ENCODE results near the gene PROK1. TPM values are rescaled to one million over a fixed set of nuclear protein-coding genes. Genes with fewer than 3 reads are reported as not detected.

The PROK1 gene
- total RNA-seq, 2 experiments from 2014 or later, result not detected

DNA sequence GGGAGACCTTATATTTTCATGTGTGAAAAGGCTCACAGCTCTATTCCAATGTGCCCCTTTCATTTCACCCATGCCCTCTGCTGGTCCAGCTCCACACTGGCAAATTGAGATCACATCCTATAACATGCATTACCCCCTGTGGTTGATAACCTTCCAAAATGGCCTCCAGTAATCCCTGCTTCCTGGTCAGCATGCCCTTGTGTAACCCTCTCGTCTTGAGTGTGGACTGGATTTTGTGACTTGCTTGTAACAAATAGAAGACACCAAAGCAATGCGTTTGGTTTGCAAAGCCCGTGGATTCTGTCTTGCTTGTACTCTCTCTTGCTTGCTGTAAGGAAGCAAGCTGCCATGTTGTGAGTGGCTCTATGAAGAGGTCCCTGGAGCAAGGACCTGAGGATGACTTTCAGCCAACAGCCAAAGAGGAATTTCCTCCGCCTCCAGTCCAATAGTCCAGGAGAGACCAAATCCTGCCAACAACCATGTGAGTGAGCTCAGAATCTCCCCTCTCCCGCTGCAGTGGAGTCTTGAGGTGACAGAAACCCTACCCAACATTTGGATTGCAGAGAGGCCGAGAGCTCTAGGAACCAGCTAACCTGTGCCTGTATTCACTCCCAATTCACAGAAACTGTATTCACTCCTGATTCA lies 50.7 kb downstream of the PROK1 start:
- no peaks in the 10 kb centered on the region for H3K36me3 Mint-ChIP-seq
- no peaks in the 10 kb centered on the region for H3K4me1 Mint-ChIP-seq
- no peak for DNase-seq
- H3K4me3 Mint-ChIP-seq, result no peak overlapping the region
- H3K27me3 Mint-ChIP-seq, result no peaks in the 10 kb centered on the region
- no peak overlapping the region for H3K27ac Mint-ChIP-seq
- H3K9me3 Mint-ChIP-seq, result no peaks in the 10 kb centered on the region

DNA sequence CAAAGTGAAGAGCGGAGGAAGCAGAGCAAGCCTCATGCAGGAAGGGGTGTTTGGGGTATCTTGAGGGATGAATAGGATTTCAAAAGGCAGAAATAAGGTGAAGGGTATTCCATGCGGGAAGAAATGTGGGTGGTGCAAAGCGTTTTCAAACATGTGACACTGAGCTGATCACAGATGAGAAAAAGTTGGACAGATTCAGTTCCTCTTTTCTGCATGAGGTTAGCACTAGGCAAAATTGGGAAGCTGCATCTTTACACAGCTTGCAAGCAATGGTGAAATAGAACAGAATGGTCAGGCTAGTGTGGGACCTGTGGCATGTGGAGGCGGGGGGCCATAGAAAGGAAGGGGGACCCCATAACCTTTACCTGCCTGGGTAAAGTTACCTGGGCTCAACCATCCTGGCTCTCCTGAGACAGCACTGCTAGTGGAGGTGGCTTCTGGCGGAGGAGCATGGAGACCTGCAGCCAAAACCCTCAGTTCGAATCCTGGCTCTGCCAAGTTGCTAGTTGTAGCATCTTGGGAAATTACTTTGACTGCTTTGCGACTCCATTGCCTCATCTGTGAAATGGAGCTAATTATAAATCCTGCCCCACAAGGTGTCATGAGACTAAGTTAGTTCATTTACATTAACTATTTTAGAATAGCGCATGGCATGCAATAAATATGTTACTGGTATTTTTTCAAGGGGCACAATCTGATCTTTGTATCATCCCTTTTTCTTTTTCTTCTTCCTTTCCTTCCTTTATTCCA lies 51.6 kb downstream of the PROK1 start:
- no peaks in the 10 kb centered on the region for H3K27me3 Mint-ChIP-seq
- no peak overlapping the region for H3K27ac Mint-ChIP-seq
- no peak for DNase-seq
- H3K36me3 Mint-ChIP-seq, result no peaks in the 10 kb centered on the region
- H3K4me3 Mint-ChIP-seq, result no peak overlapping the region
- H3K9me3 Mint-ChIP-seq, result no peaks in the 10 kb centered on the region
- H3K4me1 Mint-ChIP-seq, result no peaks in the 10 kb centered on the region

DNA sequence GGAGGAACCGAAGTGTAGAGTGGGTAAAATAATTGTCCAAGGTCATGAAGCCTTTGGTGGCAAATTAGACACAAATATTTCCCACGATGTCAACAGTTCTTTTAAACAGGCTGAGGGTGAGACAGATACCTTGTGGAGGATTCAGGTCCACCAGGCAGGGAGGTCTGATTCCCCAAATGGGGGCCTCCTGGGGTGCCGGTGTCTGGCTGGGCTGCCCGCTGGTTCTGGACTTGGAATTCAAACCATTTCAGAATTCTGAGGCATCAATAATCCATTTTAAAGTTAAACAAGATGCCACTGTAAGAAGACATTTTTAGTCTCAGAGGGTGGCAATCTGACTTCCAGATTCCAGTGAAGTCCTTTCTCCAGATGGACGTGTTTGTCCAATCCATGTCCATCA lies 52.5 kb downstream of the PROK1 start:
- Mint-ChIP-seq H3K4me1 (no peaks in the 10 kb centered on the region), H3K9me3 (no peaks in the 10 kb centered on the region), H3K27ac (no peak overlapping the region), H3K36me3 (no peaks in the 10 kb centered on the region), H3K27me3 (no peaks in the 10 kb centered on the region), H3K4me3 (no peak overlapping the region)
- DNase-seq, result no peak

DNA sequence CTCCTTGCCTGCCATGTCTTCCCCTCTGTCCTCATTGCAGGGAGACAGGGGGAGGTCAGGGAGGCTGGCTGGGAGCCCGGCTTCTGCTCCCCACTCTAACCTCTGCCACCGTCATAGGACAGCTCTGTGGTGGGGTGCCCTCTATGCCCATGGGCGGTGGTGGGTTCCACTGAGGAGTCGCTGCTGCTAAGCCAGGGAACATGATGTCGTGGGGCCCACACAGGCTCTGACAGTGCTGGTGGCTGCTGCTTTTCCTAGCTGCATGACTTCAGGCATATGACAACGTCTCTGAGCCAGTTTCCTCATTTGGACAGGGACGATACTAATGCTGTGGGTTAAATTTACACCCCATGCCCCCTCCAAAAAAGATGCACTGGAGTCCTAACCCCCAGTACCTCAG lies 53.3 kb downstream of the PROK1 start:
- DNase-seq, result no peak
- no peaks in the 10 kb centered on the region for H3K9me3 Mint-ChIP-seq
- H3K36me3 Mint-ChIP-seq, result no peaks in the 10 kb centered on the region
- no peaks in the 10 kb centered on the region for H3K4me1 Mint-ChIP-seq
- H3K27me3 Mint-ChIP-seq, result no peaks in the 10 kb centered on the region
- no peak overlapping the region for H3K27ac Mint-ChIP-seq
- H3K4me3 Mint-ChIP-seq, result no peak overlapping the region

DNA sequence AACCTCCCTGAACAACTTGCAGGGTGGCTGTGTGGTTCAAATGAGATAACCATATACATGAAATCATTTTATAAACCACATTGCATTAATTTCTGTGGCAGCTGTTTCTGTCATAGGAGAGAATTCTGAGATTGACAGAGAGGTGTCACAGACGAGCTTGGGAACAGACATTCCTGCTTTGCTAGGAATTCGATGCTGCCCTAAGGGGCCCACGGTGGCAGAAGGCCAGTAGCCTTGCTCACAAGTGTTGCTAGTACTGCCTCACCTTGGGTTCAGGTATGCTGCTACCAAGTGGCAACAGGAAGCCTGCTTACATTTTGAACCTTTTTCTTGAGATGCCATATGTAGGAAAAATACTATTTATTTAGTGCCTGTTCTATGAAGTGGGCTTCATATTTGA lies 54.6 kb downstream of the PROK1 start:
- no peak overlapping the region for H3K27ac Mint-ChIP-seq
- H3K27me3 Mint-ChIP-seq, result no peaks in the 10 kb centered on the region
- H3K9me3 Mint-ChIP-seq, result no peaks in the 10 kb centered on the region
- no peaks in the 10 kb centered on the region for H3K4me1 Mint-ChIP-seq
- H3K36me3 Mint-ChIP-seq, result no peaks in the 10 kb centered on the region
- DNase-seq, result no peak
- no peak overlapping the region for H3K4me3 Mint-ChIP-seq

DNA sequence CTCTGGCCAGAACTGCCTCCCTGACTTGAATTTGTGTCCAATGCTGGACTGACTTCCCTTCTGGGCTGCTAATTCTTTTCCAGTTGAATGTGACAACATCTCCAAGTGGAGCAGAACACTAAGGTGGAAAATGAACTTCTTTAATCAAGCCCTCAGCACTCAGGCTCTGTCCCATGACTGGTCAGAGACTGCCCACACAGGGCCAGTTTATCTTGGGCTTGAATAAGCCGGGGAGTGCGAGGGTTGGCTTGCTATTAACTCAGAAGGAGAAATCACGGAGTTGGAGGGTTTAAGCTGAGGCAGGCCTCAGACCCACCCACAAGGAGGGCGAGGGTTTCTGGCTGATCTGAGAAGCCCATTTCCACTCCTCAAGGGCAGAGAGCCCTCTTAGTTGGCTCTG lies 55.6 kb downstream of the PROK1 start:
- Mint-ChIP-seq H3K9me3 (no peaks in the 10 kb centered on the region), H3K4me1 (no peaks in the 10 kb centered on the region), H3K27me3 (no peaks in the 10 kb centered on the region), H3K4me3 (no peak overlapping the region), H3K36me3 (no peaks in the 10 kb centered on the region), H3K27ac (no peak overlapping the region)
- DNase-seq, result no peak

Other genes starting within 250 kb of the PROK1 start
- gene KCNC4, start 240.8 kb upstream of the PROK1 start, total RNA-seq, result 1 to 10 TPM; 6.9 to 8.0 TPM
- 10 to 100 TPM; 69.8 to 71.0 TPM for gene RBM15, start 111.8 kb upstream of the PROK1 start, total RNA-seq
- gene SLC16A4, start 60.1 kb upstream of the PROK1 start, total RNA-seq, result under 1 TPM; 0.20 to 0.21 TPM
- gene LAMTOR5, start 43.5 kb upstream of the PROK1 start, total RNA-seq, result 100 to 1,000 TPM; 170 to 173 TPM
- gene KCNA10, start 68.0 kb downstream of the PROK1 start, total RNA-seq, result not detected
- gene KCNA2, start 155.2 kb downstream of the PROK1 start, total RNA-seq, result under 1 TPM; 0.04 to 0.08 TPM
- 10 to 100 TPM; 16.6 to 17.5 TPM for gene KCNA3, start 223.8 kb downstream of the PROK1 start, total RNA-seq